Neural progenitor cell (in vitro differentiated cells): ENCODE results near the gene IREB2.
"Not testable (repeated sequence)": the region's sequence is repeated elsewhere in the genome, so short reads cannot be mapped to it uniquely, and the experiment has no call there.

Experiments
- CTCF ChIP-seq: fragments of 200-600 bp; sonication (generic); IDR thresholded peaks from 2 replicates; pipeline ENCODE4 v1.5.1; 2017; ENCODE audit warnings: antibody characterized with exemption, mild to moderate bottlenecking
- EZH2 ChIP-seq: fragments of 200-600 bp; sonication (generic); IDR thresholded peaks from 2 replicates; pipeline ENCODE4 v1.6.1; 2017; ENCODE audit warnings: antibody characterized with exemption, mild to moderate bottlenecking, moderate library complexity

GRCh38 chr15:78404796-78405195 lies 33.2 kb upstream of the IREB2 start:
- not testable (repeated sequence) for TF ChIP-seq CTCF, EZH2
